Measurements from ENCODE around the gene EXOC4.
"Not testable (repeated sequence)": the region's sequence is repeated elsewhere in the genome, so short reads cannot be mapped to it uniquely, and the experiment has no call there.

The EXOC4 gene

GRCh38 chr7:133959505-133959904 lies 706.6 kb downstream of the EXOC4 start:
- DNase-seq = no peak

- no peak for DNase-seq
These were observed 708.8 kb downstream of the EXOC4 start for GRCh38 chr7:133961724-133962123.

GRCh38 chr7:133962646-133963045 lies 709.8 kb downstream of the EXOC4 start:
- no peak for DNase-seq

GRCh38 chr7:133963629-133964028 lies 710.8 kb downstream of the EXOC4 start:
- DNase-seq = no peak

- DNase-seq = no peak
These were observed 718.7 kb downstream of the EXOC4 start for GRCh38 chr7:133971625-133972024.

- DNase-seq = no peak
These were observed 720.8 kb downstream of the EXOC4 start for GRCh38 chr7:133973710-133974109.

- no peak for DNase-seq
These were observed 722.3 kb downstream of the EXOC4 start for GRCh38 chr7:133975130-133975529.

GRCh38 chr7:133976140-133976539 lies 723.3 kb downstream of the EXOC4 start:
- DNase-seq = no peak

- DNase-seq = no peak
These were observed 724.8 kb downstream of the EXOC4 start for GRCh38 chr7:133977409-133978274.

- DNase-seq = no peak
These were observed 725.8 kb downstream of the EXOC4 start for GRCh38 chr7:133978502-133979295.

- no peak for DNase-seq
These were observed 727.9 kb downstream of the EXOC4 start for GRCh38 chr7:133980804-133981203.

- DNase-seq = no peak
These were observed 731.0 kb downstream of the EXOC4 start for GRCh38 chr7:133983685-133984419.

GRCh38 chr7:133985300-133985699 lies 732.4 kb downstream of the EXOC4 start:
- DNase-seq = no peak

- DNase-seq = no peak
These were observed 734.7 kb downstream of the EXOC4 start for GRCh38 chr7:133987582-133987981.

GRCh38 chr7:133993547-133993946 lies 740.7 kb downstream of the EXOC4 start:
- no peak for DNase-seq

- not testable (repeated sequence) for DNase-seq
These were observed 741.2 kb downstream of the EXOC4 start for GRCh38 chr7:133994100-133994499.

GRCh38 chr7:133997463-133997862 lies 744.6 kb downstream of the EXOC4 start:
- DNase-seq = no peak

GRCh38 chr7:133999178-133999577 lies 746.3 kb downstream of the EXOC4 start:
- no peak for DNase-seq

- no peak for DNase-seq
These were observed 752.1 kb downstream of the EXOC4 start for GRCh38 chr7:134004829-134005505.

GRCh38 chr7:134009314-134010110 lies 756.6 kb downstream of the EXOC4 start:
- DNase-seq = no peak

GRCh38 chr7:134013249-134013648 lies 760.4 kb downstream of the EXOC4 start:
- no peak for DNase-seq

- no peak for DNase-seq
These were observed 762.1 kb downstream of the EXOC4 start for GRCh38 chr7:134014935-134015334.

All from amniotic stem cell (primary cell).